ENCODE results near the gene ABCB11.

GRCh38 chr2:169047256-169048250 lies 16.4 kb upstream of the ABCB11 start:
- TF ChIP-seq, protein P1, sequence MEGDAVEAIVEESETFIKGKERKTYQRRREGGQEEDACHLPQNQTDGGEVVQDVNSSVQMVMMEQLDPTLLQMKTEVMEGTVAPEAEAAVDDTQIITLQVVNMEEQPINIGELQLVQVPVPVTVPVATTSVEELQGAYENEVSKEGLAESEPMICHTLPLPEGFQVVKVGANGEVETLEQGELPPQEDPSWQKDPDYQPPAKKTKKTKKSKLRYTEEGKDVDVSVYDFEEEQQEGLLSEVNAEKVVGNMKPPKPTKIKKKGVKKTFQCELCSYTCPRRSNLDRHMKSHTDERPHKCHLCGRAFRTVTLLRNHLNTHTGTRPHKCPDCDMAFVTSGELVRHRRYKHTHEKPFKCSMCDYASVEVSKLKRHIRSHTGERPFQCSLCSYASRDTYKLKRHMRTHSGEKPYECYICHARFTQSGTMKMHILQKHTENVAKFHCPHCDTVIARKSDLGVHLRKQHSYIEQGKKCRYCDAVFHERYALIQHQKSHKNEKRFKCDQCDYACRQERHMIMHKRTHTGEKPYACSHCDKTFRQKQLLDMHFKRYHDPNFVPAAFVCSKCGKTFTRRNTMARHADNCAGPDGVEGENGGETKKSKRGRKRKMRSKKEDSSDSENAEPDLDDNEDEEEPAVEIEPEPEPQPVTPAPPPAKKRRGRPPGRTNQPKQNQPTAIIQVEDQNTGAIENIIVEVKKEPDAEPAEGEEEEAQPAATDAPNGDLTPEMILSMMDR (IDR thresholded peaks at IDR 0.05; ENCODE audit: insufficient read depth, low read length): no peak
- TF ChIP-seq GABPA (IDR thresholded peaks at IDR 0.05; ENCODE audit: low read depth): no peak
- TF ChIP-seq, protein P2, sequence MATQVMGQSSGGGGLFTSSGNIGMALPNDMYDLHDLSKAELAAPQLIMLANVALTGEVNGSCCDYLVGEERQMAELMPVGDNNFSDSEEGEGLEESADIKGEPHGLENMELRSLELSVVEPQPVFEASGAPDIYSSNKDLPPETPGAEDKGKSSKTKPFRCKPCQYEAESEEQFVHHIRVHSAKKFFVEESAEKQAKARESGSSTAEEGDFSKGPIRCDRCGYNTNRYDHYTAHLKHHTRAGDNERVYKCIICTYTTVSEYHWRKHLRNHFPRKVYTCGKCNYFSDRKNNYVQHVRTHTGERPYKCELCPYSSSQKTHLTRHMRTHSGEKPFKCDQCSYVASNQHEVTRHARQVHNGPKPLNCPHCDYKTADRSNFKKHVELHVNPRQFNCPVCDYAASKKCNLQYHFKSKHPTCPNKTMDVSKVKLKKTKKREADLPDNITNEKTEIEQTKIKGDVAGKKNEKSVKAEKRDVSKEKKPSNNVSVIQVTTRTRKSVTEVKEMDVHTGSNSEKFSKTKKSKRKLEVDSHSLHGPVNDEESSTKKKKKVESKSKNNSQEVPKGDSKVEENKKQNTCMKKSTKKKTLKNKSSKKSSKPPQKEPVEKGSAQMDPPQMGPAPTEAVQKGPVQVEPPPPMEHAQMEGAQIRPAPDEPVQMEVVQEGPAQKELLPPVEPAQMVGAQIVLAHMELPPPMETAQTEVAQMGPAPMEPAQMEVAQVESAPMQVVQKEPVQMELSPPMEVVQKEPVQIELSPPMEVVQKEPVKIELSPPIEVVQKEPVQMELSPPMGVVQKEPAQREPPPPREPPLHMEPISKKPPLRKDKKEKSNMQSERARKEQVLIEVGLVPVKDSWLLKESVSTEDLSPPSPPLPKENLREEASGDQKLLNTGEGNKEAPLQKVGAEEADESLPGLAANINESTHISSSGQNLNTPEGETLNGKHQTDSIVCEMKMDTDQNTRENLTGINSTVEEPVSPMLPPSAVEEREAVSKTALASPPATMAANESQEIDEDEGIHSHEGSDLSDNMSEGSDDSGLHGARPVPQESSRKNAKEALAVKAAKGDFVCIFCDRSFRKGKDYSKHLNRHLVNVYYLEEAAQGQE (IDR thresholded peaks at IDR 0.05; ENCODE audit: insufficient replicate concordance, low read depth): no peak
- no peak for TF ChIP-seq POLR2AphosphoS5 (IDR thresholded peaks at IDR 0.05; ENCODE audit: low read depth)
- TF ChIP-seq SPI1 (IDR thresholded peaks at IDR 0.05; ENCODE audit: borderline replicate concordance, low read depth): no peak
